CD4-positive, alpha-beta T cell treated with Interleukin-17A for 1 hour (primary cell): ENCODE data around the gene ETFDH.
"Not testable (repeated sequence)": the region's sequence is repeated elsewhere in the genome, so short reads cannot be mapped to it uniquely, and the experiment has no call there.

Experiments used
- DNase-seq: peaks from one replicate; pipeline ENCODE4 v3.0.0-alpha.2; 2020

The ETFDH gene

GRCh38 chr4:158671915-158672806 lies at the start of gene ETFDH:
Gene ETFDH (plus strand): TSS chr4:158672296. CDS start chr4:158672457, 161 bp downstream.
- peak; percentile 99 for DNase-seq

- DNase-seq: peak; percentile 36
Measured at GRCh38 chr4:158624889-158625478, 47.1 kb upstream of the ETFDH start.

GRCh38 chr4:158625544-158625943 lies 46.6 kb upstream of the ETFDH start:
- DNase-seq: no peak

- no peak for DNase-seq
Measured at GRCh38 chr4:158630893-158631292, 41.2 kb upstream of the ETFDH start.

- DNase-seq: no peak
Measured at GRCh38 chr4:158636619-158637018, 35.5 kb upstream of the ETFDH start.

GRCh38 chr4:158644356-158644755 lies 27.7 kb upstream of the ETFDH start:
- DNase-seq: no peak

- DNase-seq: no peak
Measured at GRCh38 chr4:158644760-158645159, 27.3 kb upstream of the ETFDH start.

- no peak for DNase-seq
Measured at GRCh38 chr4:158649111-158649680, 22.9 kb upstream of the ETFDH start.

- DNase-seq: no peak
Measured at GRCh38 chr4:158652920-158653319, 19.2 kb upstream of the ETFDH start.

GRCh38 chr4:158656439-158656838 lies 15.7 kb upstream of the ETFDH start:
- no peak for DNase-seq

GRCh38 chr4:158657291-158657690 lies 14.8 kb upstream of the ETFDH start:
- DNase-seq: no peak

GRCh38 chr4:158663255-158663654 lies 8.8 kb upstream of the ETFDH start:
- DNase-seq: not testable (repeated sequence)

- DNase-seq: not testable (repeated sequence)
Measured at GRCh38 chr4:158663707-158664625, 8.1 kb upstream of the ETFDH start.

- DNase-seq: no peak
Measured at GRCh38 chr4:158664806-158665205, 7.3 kb upstream of the ETFDH start.

- DNase-seq: no peak
Measured at GRCh38 chr4:158666892-158667291, 5.2 kb upstream of the ETFDH start.

GRCh38 chr4:158667651-158668198 lies 4.4 kb upstream of the ETFDH start:
- DNase-seq: peak; percentile 41

- DNase-seq: no peak
Measured at GRCh38 chr4:158669310-158669709, 2.8 kb upstream of the ETFDH start.

- DNase-seq: peak; percentile 67
Measured at GRCh38 chr4:158670975-158671664, 976 bp upstream of the ETFDH start.

GRCh38 chr4:158671665-158671914 lies 506 bp upstream of the ETFDH start, which contains the start of gene C4orf46:
Gene C4orf46 (minus strand): TSS chr4:158671887. CDS start chr4:158671801, 86 bp downstream.
- no peak for DNase-seq

GRCh38 chr4:158673633-158674032 lies 1.5 kb downstream of the ETFDH start:
- DNase-seq: no peak

GRCh38 chr4:158676076-158676475 lies 4.0 kb downstream of the ETFDH start:
- no peak for DNase-seq

GRCh38 chr4:158678767-158679166 lies 6.7 kb downstream of the ETFDH start:
- no peak for DNase-seq
